Liver (tissue), 9 donors: ENCODE measurements around the gene TDRD9. TPM values are rescaled to one million over a fixed set of nuclear protein-coding genes. Genes with fewer than 3 reads are reported as not detected.

ENCODE experiments used
- DNase-seq: peaks from one replicate; pipeline ENCODE4 v3.0.0-alpha.2; 2017; ENCODE audit warnings: low spot score
- H3K27ac ChIP-seq, 2 donors: one replicate each; pipeline ENCODE4 v1.7.0; 2013; ENCODE audit warnings: inconsistent platforms in 2 of 2, low read length in 2 of 2, control low read depth in 1 of 2, low read depth in 1 of 2, mild to moderate bottlenecking in 1 of 2
- H3K27me3 ChIP-seq, 4 donors: one replicate each; pipeline versions ENCODE4 v1.6.1 to v1.7.0; 2013; ENCODE audit warnings: low read length in 3 of 4, inconsistent platforms in 1 of 4, mild to moderate bottlenecking in 1 of 4, moderate library complexity in 1 of 4; ENCODE audit not compliant: control insufficient read depth in 4 of 4, insufficient read depth in 4 of 4
- H3K36me3 ChIP-seq, 4 donors: one replicate each; pipeline versions ENCODE4 v1.6.1 to v1.7.0; 2013; ENCODE audit warnings: low read length in 3 of 4, mild to moderate bottlenecking in 3 of 4, low read depth in 1 of 4, moderate library complexity in 1 of 4; ENCODE audit not compliant: control insufficient read depth in 4 of 4, insufficient read depth in 3 of 4
- H3K4me1 ChIP-seq, 4 donors: one replicate each; pipeline versions ENCODE4 v1.6.1 to v1.7.0; 2013; ENCODE audit warnings: low read length in 3 of 4, mild to moderate bottlenecking in 3 of 4, moderate library complexity in 1 of 4; ENCODE audit not compliant: control insufficient read depth in 4 of 4, insufficient read depth in 4 of 4
- H3K4me3 ChIP-seq, 3 donors: one replicate each; pipeline versions ENCODE4 v1.6.1 to v1.7.0; 2013; ENCODE audit warnings: low read length in 3 of 3, control low read depth in 1 of 3, low read depth in 1 of 3, mild to moderate bottlenecking in 1 of 3
- H3K9ac ChIP-seq, 2 donors: one replicate each; pipeline ENCODE4 v1.7.0; 2013; ENCODE audit warnings: low read length in 2 of 2, mild to moderate bottlenecking in 2 of 2, moderate library complexity in 2 of 2, control low read depth in 1 of 2, low read depth in 1 of 2
- H3K9me3 ChIP-seq, 4 donors: one replicate each; pipeline versions ENCODE4 v1.6.1 to v1.7.0; 2013; ENCODE audit warnings: low read length in 3 of 4; ENCODE audit not compliant: control insufficient read depth in 4 of 4
- EGR1 ChIP-seq, 2 donors: IDR thresholded peaks; 2 replicates each; pipeline ENCODE4 v1.6.1; 2016 to 2018; ENCODE audit warnings: antibody characterized with exemption in 2 of 2, low read depth in 2 of 2
- FOXA1 ChIP-seq: IDR thresholded peaks from 2 replicates; pipeline ENCODE4 v1.6.1; 2016; ENCODE audit warnings: antibody characterized with exemption
- GABPA ChIP-seq, 2 donors: IDR thresholded peaks in 1 of 2; conservative IDR thresholded peaks in 1 of 2; 2 replicates each; pipeline ENCODE4 v1.6.1; 2016; ENCODE audit warnings: antibody characterized with exemption in 2 of 2, mild to moderate bottlenecking in 1 of 2, moderate library complexity in 1 of 2
- HNF4A ChIP-seq, 2 donors: conservative IDR thresholded peaks; 2 replicates each; pipeline ENCODE4 v1.6.1; 2016; ENCODE audit warnings: antibody characterized with exemption in 2 of 2, mild to moderate bottlenecking in 2 of 2
- NR2F2 ChIP-seq: IDR thresholded peaks from 2 replicates; pipeline ENCODE4 v1.6.1; 2016; ENCODE audit warnings: antibody characterized with exemption
- RAD21 ChIP-seq, 2 donors: IDR thresholded peaks; 2 replicates each; pipeline ENCODE4 v1.6.1; 2016; ENCODE audit warnings: antibody characterized with exemption in 2 of 2, mild to moderate bottlenecking in 2 of 2
- REST ChIP-seq: IDR thresholded peaks from 2 replicates; pipeline ENCODE4 v1.6.1; 2016; ENCODE audit warnings: antibody characterized with exemption, mild to moderate bottlenecking
- SP1 ChIP-seq: IDR thresholded peaks from 2 replicates; pipeline ENCODE4 v1.6.1; 2018; ENCODE audit warnings: antibody characterized with exemption, mild to moderate bottlenecking
- YY1 ChIP-seq: IDR thresholded peaks from 2 replicates; pipeline ENCODE4 v1.6.1; 2016; ENCODE audit warnings: antibody characterized with exemption, mild to moderate bottlenecking
- ZBTB33 ChIP-seq: IDR thresholded peaks from 2 replicates; pipeline ENCODE4 v1.6.1; 2016; ENCODE audit warnings: antibody characterized with exemption
- whole genome bisulfite sequencing: extraction: QIAGEN DNeasy Blood & Tissue Kit; methylation state at CpG from one replicate; pipeline ENCODE4 v1.1.7; 2013; 5-methylcytosine and 5-hydroxymethylcytosine counted together
- polyA plus RNA-seq, 2 donors: library from polyadenylated mRNA; stranded (reverse) in 1 of 2; unstranded in 1 of 2; fragments of 200-250 nt in 1 of 2; fragments of >200 nt in 1 of 2; fragmentation: Nextera tagmentation in 1 of 2; extraction: Ambion mirVana in 1 of 2; gene quantifications; one replicate each; pipeline versions ENCODE4 v1.2.1 to v1.2.3, GENCODE V29; 2013 to 2015
- total RNA-seq, 2 donors: library from RNA; depleted of rRNA; stranded (reverse); fragments of >200 nt; gene quantifications; one replicate each; pipeline ENCODE4 v1.2.3, GENCODE V29; 2014
- TF ChIP-seq, protein P1 (sequence below): IDR thresholded peaks from 2 replicates; pipeline ENCODE4 v1.6.1; 2016; ENCODE audit warnings: antibody characterized with exemption
- donor health status: healthy.
- donor health status: healthy.
- donor health status: healthy.
- donor health status: healthy.
- donor health status: healthy.

The TDRD9 gene
- total and polyA plus RNA-seq, 4 donors = 0.12 to 1.0 (median 0.46) TPM

- no peak for DNase-seq
- H3K27me3 ChIP-seq = no peaks in the 10 kb centered on the region
- H3K36me3 ChIP-seq = no peaks in the 10 kb centered on the region
- no peak for TF ChIP-seq RAD21 (IDR thresholded peaks at IDR 0.05)
- no peak for TF ChIP-seq HNF4A (conservative IDR thresholded peaks at IDR 0.05)
- TF ChIP-seq EGR1 (IDR thresholded peaks at IDR 0.05; ENCODE audit: low read depth in 2 of 2) = no peak
- TF ChIP-seq NR2F2 = no peak
- TF ChIP-seq GABPA (IDR thresholded peaks at IDR 0.05 in 1 of 2, conservative IDR thresholded peaks at IDR 0.05 in 1 of 2) = no peak
- no peak for TF ChIP-seq YY1
- TF ChIP-seq SP1 = no peak
- TF ChIP-seq FOXA1 = no peak
- TF ChIP-seq, protein P1, sequence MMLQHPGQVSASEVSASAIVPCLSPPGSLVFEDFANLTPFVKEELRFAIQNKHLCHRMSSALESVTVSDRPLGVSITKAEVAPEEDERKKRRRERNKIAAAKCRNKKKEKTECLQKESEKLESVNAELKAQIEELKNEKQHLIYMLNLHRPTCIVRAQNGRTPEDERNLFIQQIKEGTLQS = no peak
- no peak for TF ChIP-seq ZBTB33
- no peak for TF ChIP-seq REST
- H3K9ac ChIP-seq = no peak overlapping the region
- 91% methylated on average over 15 of the region's 15 CpGs for WGBS
- no peak overlapping the region for H3K4me3 ChIP-seq
- H3K4me1 ChIP-seq = peaks cover 2 to 25% (median 12%) of the 10 kb centered on the region in 4 donors
- no peaks in the 10 kb centered on the region for H3K9me3 ChIP-seq
- no peak overlapping the region for H3K27ac ChIP-seq
Measured at GRCh38 chr14:104081951-104082464, 153.8 kb downstream of the TDRD9 start.

- no peak overlapping the region for H3K27ac ChIP-seq
- TF ChIP-seq NR2F2 (no peak), HNF4A (conservative IDR thresholded peaks at IDR 0.05) (peak in 1 of 2 donors; percentile 5)
- no peaks in the 10 kb centered on the region for H3K36me3 ChIP-seq
Measured at GRCh38 chr14:104082807-104083206, 154.6 kb downstream of the TDRD9 start.

More at GRCh38 chr14:104082807-104083206, 154.6 kb downstream of the TDRD9 start:
- WGBS = 45% methylated on average over 12 of the region's 12 CpGs
- Histone ChIP-seq H3K9me3 (no peaks in the 10 kb centered on the region), H3K4me1 (peaks cover 2 to 33% (median 15%) of the 10 kb centered on the region in 4 donors), H3K9ac (no peak overlapping the region), H3K27me3 (no peaks in the 10 kb centered on the region), H3K4me3 (no peak overlapping the region)
- DNase-seq = no peak
